ENCODE data around the gene CPS1.

Gene CPS1

GRCh38 chr2:210676067-210676466, 119.7 kb downstream of the CPS1 start:
- no peak for DNase-seq (ENCODE audit: low read depth in 2 of 3, low spot score in 2 of 3)

GRCh38 chr2:210681491-210681890, 125.1 kb downstream of the CPS1 start:
- no peak for DNase-seq (ENCODE audit: low read depth in 2 of 3, low spot score in 2 of 3)

DNA sequence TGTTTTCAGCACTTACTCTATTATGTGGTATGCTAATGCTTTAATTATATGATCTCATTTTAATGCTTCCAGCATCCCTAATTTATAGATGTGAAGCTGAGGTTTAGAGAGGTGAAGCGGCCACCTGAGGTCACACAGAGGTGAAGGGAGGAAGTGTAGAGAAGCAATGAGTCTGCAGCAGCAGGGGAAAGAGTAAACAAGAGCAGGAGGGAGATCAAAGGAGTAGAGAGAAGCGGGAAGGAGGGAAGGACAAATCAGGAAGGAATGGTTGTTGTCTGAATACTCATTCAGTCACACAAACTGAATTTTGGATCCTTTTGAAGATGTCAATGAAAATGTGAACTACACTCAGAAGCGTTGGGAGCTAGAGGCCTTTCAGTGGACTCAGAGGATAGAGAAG, 130.0 kb downstream of the CPS1 start:
- DNase-seq (ENCODE audit: low read depth in 2 of 3, low spot score in 2 of 3) = no peak

- no peak for DNase-seq (ENCODE audit: low read depth in 2 of 3, low spot score in 2 of 3)
Measured at GRCh38 chr2:210687786-210688470, 131.5 kb downstream of the CPS1 start.

DNA sequence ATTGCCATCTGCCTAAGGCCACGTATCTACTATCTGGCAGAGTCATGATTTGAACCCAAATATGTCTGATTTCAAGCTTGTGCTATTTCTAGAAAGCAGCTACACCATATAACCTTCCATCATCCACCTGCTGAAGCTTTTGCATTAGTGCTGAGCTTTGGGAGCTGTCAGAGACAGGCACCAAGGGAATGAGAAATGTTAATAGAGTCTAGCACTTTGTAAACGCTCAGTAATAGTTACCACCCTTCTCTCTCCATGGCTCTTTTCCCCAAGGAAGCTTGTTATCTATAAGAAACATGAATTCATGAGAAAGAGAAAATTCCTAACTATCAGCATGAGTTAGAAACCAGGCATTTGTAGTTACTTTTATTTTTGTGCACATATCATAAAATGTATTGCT, 151.5 kb downstream of the CPS1 start:
- DNase-seq (ENCODE audit: low read depth in 2 of 3, low spot score in 2 of 3) = no peak

GRCh38 chr2:210713122-210713521, 156.7 kb downstream of the CPS1 start:
- no peak for DNase-seq (ENCODE audit: low read depth in 2 of 3, low spot score in 2 of 3)

- DNase-seq (ENCODE audit: low read depth in 2 of 3, low spot score in 2 of 3) = no peak
Measured at GRCh38 chr2:210715560-210716082, 159.2 kb downstream of the CPS1 start.

GRCh38 chr2:210718503-210718902, 162.1 kb downstream of the CPS1 start:
- DNase-seq (ENCODE audit: low read depth in 2 of 3, low spot score in 2 of 3) = no peak

DNA sequence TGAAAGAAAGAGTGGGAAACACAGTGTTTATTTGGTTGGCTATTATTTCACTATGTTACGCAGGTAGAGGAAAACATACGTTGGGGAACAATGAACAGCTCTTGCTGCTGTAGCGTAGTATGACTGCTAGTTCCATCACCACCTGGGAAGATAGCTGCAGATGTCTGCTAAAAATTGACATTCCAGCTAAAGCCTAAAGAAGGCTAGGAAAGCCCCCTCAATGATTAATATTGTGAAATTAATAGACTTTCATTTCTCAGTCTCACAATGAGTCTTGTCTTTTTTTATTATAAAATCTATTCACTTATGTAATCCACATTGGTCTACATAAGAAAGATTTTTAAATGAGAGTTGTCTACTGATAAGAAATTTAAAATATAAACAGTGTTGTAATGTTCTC, 165.7 kb downstream of the CPS1 start:
- no peak for DNase-seq (ENCODE audit: low read depth in 2 of 3, low spot score in 2 of 3)

GRCh38 chr2:210727549-210727948, 171.2 kb downstream of the CPS1 start:
- no peak for DNase-seq (ENCODE audit: low read depth in 2 of 3, low spot score in 2 of 3)

All from activated CD8-positive, alpha-beta memory T cell treated with anti-CD3 and anti-CD28 coated beads for 48 hours (primary cell).